ENCODE data around the gene CDK17.
A peak's percentile ranks its signal among the peaks of the same experiment; 100 is the strongest.

CDK17 gene

GRCh38 chr12:96237465-96238077 is 162.7 kb downstream of the CDK17 start:
- peak; percentile 93 for DNase-seq (ENCODE audit: low spot score)

- no peak for DNase-seq (ENCODE audit: low spot score)
Observed at GRCh38 chr12:96237035-96237434, 163.2 kb downstream of the CDK17 start.

- DNase-seq (ENCODE audit: low spot score) = no peak
Observed at GRCh38 chr12:96236221-96236822, 163.9 kb downstream of the CDK17 start.

- no peak for DNase-seq (ENCODE audit: low spot score)
Observed at GRCh38 chr12:96235484-96235826, 164.8 kb downstream of the CDK17 start.

GRCh38 chr12:96234591-96235483 is 165.4 kb downstream of the CDK17 start:
- no peak for DNase-seq (ENCODE audit: low spot score)

- no peak for DNase-seq (ENCODE audit: low spot score)
Observed at GRCh38 chr12:96233939-96234461, 166.2 kb downstream of the CDK17 start.

GRCh38 chr12:96233168-96233567 is 167.1 kb downstream of the CDK17 start:
- no peak for DNase-seq (ENCODE audit: low spot score)

GRCh38 chr12:96230646-96231045 is 169.6 kb downstream of the CDK17 start:
- DNase-seq (ENCODE audit: low spot score) = no peak

- no peak for DNase-seq (ENCODE audit: low spot score)
Observed at GRCh38 chr12:96228566-96229248, 171.5 kb downstream of the CDK17 start.

Measured in COLO829 (cell line).